Chondrocyte (in vitro differentiated cells): ENCODE measurements around the gene POLR3H. TPM values are rescaled to one million over a fixed set of nuclear protein-coding genes. Genes with fewer than 3 reads are reported as not detected.
"Not testable (repeated sequence)": the region's sequence is repeated elsewhere in the genome, so short reads cannot be mapped to it uniquely, and the experiment has no call there.

Experiments used
- DNase-seq: peaks from one replicate; pipeline ENCODE4 v3.0.0; 2021; ENCODE audit warnings: mixed read lengths, low spot score
- H3K27ac Mint-ChIP-seq: one replicate; pipeline ENCODE4 v1.8.0; 2021; ENCODE audit warnings: mild to moderate bottlenecking, moderate library complexity, mixed read lengths; ENCODE audit not compliant: unreplicated experiment
- H3K27me3 Mint-ChIP-seq: 2 replicates; pipeline ENCODE4 v1.8.0; 2021; ENCODE audit warnings: low read depth, mixed read lengths
- H3K36me3 Mint-ChIP-seq: 2 replicates; pipeline ENCODE4 v1.8.0; 2021; ENCODE audit warnings: low read depth, mixed read lengths
- H3K4me1 Mint-ChIP-seq: 2 replicates; pipeline ENCODE4 v1.8.0; 2021; ENCODE audit warnings: low read depth, mild to moderate bottlenecking, mixed read lengths
- H3K4me3 Mint-ChIP-seq: one replicate; pipeline ENCODE4 v1.8.0; 2021; ENCODE audit warnings: mild to moderate bottlenecking, moderate library complexity, mixed read lengths; ENCODE audit not compliant: unreplicated experiment
- H3K9me3 Mint-ChIP-seq: 2 replicates; pipeline ENCODE4 v1.8.0; 2021; ENCODE audit warnings: low read depth, mixed read lengths
- CTCF ChIP-seq: fragments of 200-600 bp; sonication (generic); IDR thresholded peaks from 2 replicates; pipeline ENCODE4 v1.5.0; 2021; ENCODE audit warnings: antibody characterized with exemption, mild to moderate bottlenecking, moderate library complexity
- total RNA-seq: library from RNA; stranded (reverse); gene quantifications from 3 replicates; pipeline ENCODE4 v1.2.1, GENCODE V29; 2021

The POLR3H gene
- total RNA-seq, 1 donor from 2014 or later, result 41.5 TPM

- H3K9me3 Mint-ChIP-seq, result no peaks in the 10 kb centered on the region
- DNase-seq, result no peak
- H3K4me1 Mint-ChIP-seq, result peaks cover 79% of the 10 kb centered on the region
- peak overlapping the region; percentile 91 for H3K4me3 Mint-ChIP-seq
- H3K27me3 Mint-ChIP-seq, result no peaks in the 10 kb centered on the region
- H3K27ac Mint-ChIP-seq, result peak overlapping the region; percentile 57
- no peak for TF ChIP-seq CTCF
- no peaks in the 10 kb centered on the region for H3K36me3 Mint-ChIP-seq
Observed at GRCh38 chr22:41560095-41560471, 15.8 kb upstream of the POLR3H start.

GRCh38 chr22:41558241-41558630 lies 14.0 kb upstream of the POLR3H start:
- H3K36me3 Mint-ChIP-seq, DNase-seq, H3K27ac Mint-ChIP-seq, H3K9me3 Mint-ChIP-seq, H3K4me3 Mint-ChIP-seq, H3K27me3 Mint-ChIP-seq: not testable (repeated sequence)
- H3K4me1 Mint-ChIP-seq, result peaks cover 62% of the 10 kb centered on the region

- H3K4me3 Mint-ChIP-seq, result no peak overlapping the region
- no peaks in the 10 kb centered on the region for H3K27me3 Mint-ChIP-seq
- peak overlapping the region; percentile 85 for H3K27ac Mint-ChIP-seq
- no peaks in the 10 kb centered on the region for H3K9me3 Mint-ChIP-seq
- no peaks in the 10 kb centered on the region for H3K36me3 Mint-ChIP-seq
- peaks cover 56% of the 10 kb centered on the region for H3K4me1 Mint-ChIP-seq
- no peak for TF ChIP-seq CTCF
- no peak for DNase-seq
Observed at GRCh38 chr22:41557401-41558240, 13.4 kb upstream of the POLR3H start.

- H3K27me3 Mint-ChIP-seq, result no peaks in the 10 kb centered on the region
- peak overlapping the region; percentile 85 for H3K27ac Mint-ChIP-seq
- TF ChIP-seq CTCF, result no peak
- H3K4me3 Mint-ChIP-seq, result no peak overlapping the region
- H3K4me1 Mint-ChIP-seq, result peaks cover 45% of the 10 kb centered on the region
- H3K36me3 Mint-ChIP-seq, result no peaks in the 10 kb centered on the region
- H3K9me3 Mint-ChIP-seq, result no peaks in the 10 kb centered on the region
- no peak for DNase-seq
Observed at GRCh38 chr22:41556561-41556960, 12.3 kb upstream of the POLR3H start.

- Mint-ChIP-seq H3K27ac (no peak overlapping the region), H3K4me3 (no peak overlapping the region), H3K27me3 (no peaks in the 10 kb centered on the region), H3K9me3 (no peaks in the 10 kb centered on the region), H3K36me3 (no peaks in the 10 kb centered on the region), H3K4me1 (peaks cover 34% of the 10 kb centered on the region)
- no peak for DNase-seq
- TF ChIP-seq CTCF, result no peak
Observed at GRCh38 chr22:41555325-41555982, 11.2 kb upstream of the POLR3H start.
